Pancreas (tissue), 10 donors: Measurements from ENCODE around the gene MICA. TPM values are rescaled to one million over a fixed set of nuclear protein-coding genes. Genes with fewer than 3 reads are reported as not detected.

Experiments used
- ATAC-seq, 4 donors: fragments of 200-7000 bp; cut with Tn5 transposase; one replicate each; pipeline versions ENCODE4 v1.8.0 to v1.9.1; 2020; ENCODE audit warnings: mild to moderate bottlenecking in 4 of 4, moderate library complexity in 4 of 4
- DNase-seq, 6 donors: peaks; one replicate each; pipeline ENCODE4 v3.0.0-alpha.2; 2020
- FAIRE-seq: peaks from 2 replicates; lab custom pipeline; 2012; peaks lifted over from hg19 to GRCh38; lab: Jason Lieb, UNC
- H3K27ac ChIP-seq, 4 donors: fragments of 200-600 bp; sonication (generic); 1 replicate in 3 of 4; 2 replicates in 1 of 4; pipeline versions ENCODE4 v1.5.0 to v1.8.0; 2020
- H3K27me3 ChIP-seq, 4 donors: fragments of 200-600 bp; one replicate each; pipeline ENCODE4 v1.8.0; 2021
- H3K36me3 ChIP-seq, 3 donors: fragments of 200-600 bp; sonication (generic) in 1 of 3; one replicate each; pipeline versions ENCODE4 v1.5.0 to v1.8.0; 2020 to 2021
- H3K4me1 ChIP-seq, 3 donors: fragments of 200-600 bp; one replicate each; pipeline ENCODE4 v1.8.0; 2021
- H3K4me3 ChIP-seq, 4 donors: fragments of 200-600 bp; sonication (generic) in 2 of 4; one replicate each; pipeline versions ENCODE4 v1.5.0 to v1.8.0; 2020 to 2021
- H3K9me3 ChIP-seq, 4 donors: fragments of 200-600 bp; one replicate each; pipeline ENCODE4 v1.8.0; 2021
- CTCF ChIP-seq, 4 donors: fragments of 200-600 bp; sonication (generic) in 3 of 4; IDR thresholded peaks; one replicate each; pipeline versions ENCODE4 v1.5.0 to v1.8.0; 2021; ENCODE audit warnings: antibody characterized with exemption in 4 of 4
- WGBS, 2 donors: extraction: QIAGEN DNeasy Blood & Tissue Kit; methylation state at CpG; one replicate each; pipeline ENCODE4 v1.1.7; 2013; 5-methylcytosine and 5-hydroxymethylcytosine counted together
- intact Hi-C, 3 donors: fragments of 100-400 bp; cut with DNase I; formaldehyde crosslinking; loops; one replicate each; pipeline versions ENCODE4 v1.11.1 to v1.14.2; 2022
- polyA plus RNA-seq, 2 donors: library from polyadenylated mRNA; stranded (reverse); fragments of 200-250 nt; gene quantifications; one replicate each; pipeline ENCODE4 v1.2.3, GENCODE V29; 2013
- total RNA-seq, 6 donors: library from RNA; stranded (reverse); fragmentation: NEBNext Ultra II Directional in 4 of 6; extraction: Animal tissue kit (Norgen Biotek cat#: 25700) in 4 of 6; gene quantifications; one replicate each; pipeline versions ENCODE4 v1.2.1 to v1.2.4, GENCODE V29; 2021 to 2023
- donor health status: healthy with polysubstance abuse.
- donor health status: DM: no; HTN: no; CAD: no; lungs with moderate emphysema.
- donor health status: DM: no; HTN: no; CAD: no.
- donor health status: control.
- donor health status: control.
- donor health status: Bipolar disorder and iron deficiency.
- donor health status: DM: yes; HTN: yes; CAD: no.
- donor health status: DM: no; HTN: no; CAD: no.
- donor health status: DM: no; HTN: no; CAD: no.
- donor health status: DM: yes; HTN: yes; CAD: no.

The MICA gene
- total and polyA plus RNA-seq, 8 donors: 4.8 to 22.6 (median 6.2) TPM

- H3K4me3 ChIP-seq: no peak overlapping the region
- no peaks in the 10 kb centered on the region for H3K9me3 ChIP-seq
- H3K36me3 ChIP-seq: no peaks in the 10 kb centered on the region
- H3K27me3 ChIP-seq: no peaks in the 10 kb centered on the region
- H3K4me1 ChIP-seq: peaks cover 0 to 6% (median 0%) of the 10 kb centered on the region in 3 donors
- H3K27ac ChIP-seq: no peak overlapping the region
- FAIRE-seq: no peak
- WGBS, 2 donors: 63 to 67% methylated on average over 1 of the region's 1 CpG
- no peak for DNase-seq
- intact Hi-C loops: loop anchor here in 1 of 3 donors (10.0 kb wide), 1 partner anchor 75 kb away; no protein-coding TSS in a partner anchor
- ATAC-seq: no peak
- TF ChIP-seq CTCF (IDR thresholded peaks at IDR 0.05): no peak
Observed at GRCh38 chr6:31359581-31359980, 43.8 kb upstream of the MICA start.

DNA sequence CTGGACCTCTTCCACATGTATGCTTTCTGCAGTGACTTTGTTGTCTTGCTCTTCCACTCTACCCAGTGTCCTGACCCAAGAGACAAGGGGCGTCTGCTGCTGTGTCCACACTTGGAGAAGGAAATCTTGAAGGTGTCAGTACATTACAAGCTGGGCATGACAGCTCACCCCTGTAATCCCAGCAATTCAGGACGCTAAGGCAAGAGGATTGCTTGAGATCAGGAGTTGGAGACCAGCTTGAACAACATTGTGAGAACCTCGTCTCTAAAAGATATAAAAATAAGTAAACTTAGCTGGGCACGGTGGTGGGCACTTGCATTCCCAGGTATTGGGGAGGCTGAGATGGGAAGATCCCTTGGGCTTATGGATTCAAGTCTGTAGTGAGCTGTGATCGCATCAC, 40.6 kb upstream of the MICA start:
- no peak for DNase-seq
- WGBS, 2 donors: 31 to 38% methylated on average over 5 of the region's 5 CpGs
- TF ChIP-seq CTCF (IDR thresholded peaks at IDR 0.05): no peak
- H3K27me3 ChIP-seq: no peaks in the 10 kb centered on the region
- no peaks in the 10 kb centered on the region for H3K36me3 ChIP-seq
- ATAC-seq: no peak
- no peaks in the 10 kb centered on the region for H3K4me1 ChIP-seq
- no peaks in the 10 kb centered on the region for H3K9me3 ChIP-seq
- no peak for FAIRE-seq
- intact Hi-C loops: loop anchor here in 1 of 3 donors (10.0 kb wide), 1 partner anchor 168 kb away; no protein-coding TSS in a partner anchor
- H3K4me3 ChIP-seq: no peak overlapping the region
- no peak overlapping the region for H3K27ac ChIP-seq

- Histone ChIP-seq H3K4me3 (no peak overlapping the region), H3K36me3 (no peaks in the 10 kb centered on the region), H3K4me1 (no peaks in the 10 kb centered on the region), H3K9me3 (no peaks in the 10 kb centered on the region), H3K27me3 (no peaks in the 10 kb centered on the region), H3K27ac (no peak overlapping the region)
- intact Hi-C loops: loop anchor here in 1 of 3 donors (10.0 kb wide), 1 partner anchor 169 kb away; no protein-coding TSS in a partner anchor
- TF ChIP-seq CTCF (IDR thresholded peaks at IDR 0.05): no peak
- DNase-seq: no peak
- no peak for ATAC-seq
- no peak for FAIRE-seq
Observed at GRCh38 chr6:31363811-31364210, 39.6 kb upstream of the MICA start.

DNA sequence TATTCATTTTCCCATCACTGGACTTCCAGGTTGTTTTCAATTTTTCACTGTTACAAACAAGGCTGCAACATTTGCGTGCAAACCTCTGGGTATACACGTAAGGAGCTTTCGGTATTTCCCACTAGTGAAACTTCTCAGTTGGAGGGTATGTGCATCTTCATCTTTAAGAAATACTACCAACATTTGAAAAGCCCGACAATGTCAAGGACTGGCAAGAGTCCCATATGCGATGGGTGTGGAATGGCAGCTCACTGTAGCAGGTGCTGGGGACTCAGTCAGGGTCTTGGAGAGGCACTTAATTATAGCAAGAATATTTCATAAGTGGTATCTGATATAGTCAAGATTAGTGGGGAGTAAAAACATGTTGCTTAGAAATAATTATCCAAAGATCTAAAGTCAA, 37.5 kb upstream of the MICA start:
- WGBS, 2 donors: 53 to 68% methylated on average over 5 of the region's 5 CpGs
- intact Hi-C loops: loop anchor here in 2 of 3 donors (5.0 to 10.0 kb wide), 2 partner anchors 169 to 171 kb away; no protein-coding TSS in a partner anchor
- Histone ChIP-seq H3K4me3 (no peak overlapping the region), H3K9me3 (no peaks in the 10 kb centered on the region), H3K36me3 (no peaks in the 10 kb centered on the region), H3K4me1 (no peaks in the 10 kb centered on the region), H3K27ac (no peak overlapping the region), H3K27me3 (no peaks in the 10 kb centered on the region)
- DNase-seq (no peak), ATAC-seq (no peak), FAIRE-seq (no peak)
- TF ChIP-seq CTCF (IDR thresholded peaks at IDR 0.05): no peak

- intact Hi-C loops: loop anchor here in 2 of 3 donors (5.0 to 10.0 kb wide), 2 partner anchors 170 to 172 kb away; no protein-coding TSS in a partner anchor
- H3K27me3 ChIP-seq: no peaks in the 10 kb centered on the region
- peak overlapping the region in 1 of 4 donors; percentile 31 for H3K4me3 ChIP-seq
- no peaks in the 10 kb centered on the region for H3K9me3 ChIP-seq
- FAIRE-seq (no peak), ATAC-seq (peak; percentile 100), DNase-seq (peak; percentile 68 to 97 (median 88))
- no peaks in the 10 kb centered on the region for H3K36me3 ChIP-seq
- 4 to 5% methylated on average over 30 of the region's 30 CpGs for WGBS, 2 donors
- H3K4me1 ChIP-seq: no peaks in the 10 kb centered on the region
- H3K27ac ChIP-seq: no peak overlapping the region
- TF ChIP-seq CTCF (IDR thresholded peaks at IDR 0.05): peak; percentile 89 to 96 (median 92)
Observed at GRCh38 chr6:31366693-31367470, 36.5 kb upstream of the MICA start.
